Kidney (tissue), 14 donors: ENCODE data around the gene CACNA1A. TPM values are rescaled to one million over a fixed set of nuclear protein-coding genes. Genes with fewer than 3 reads are reported as not detected.
A peak's percentile ranks its signal among the peaks of the same experiment; 100 is the strongest.

ENCODE experiments used
- DNase-seq, 5 donors: peaks; one replicate each; pipeline ENCODE4 v3.0.0-alpha.2; 2013 to 2020
- FAIRE-seq: peaks from 2 replicates; lab custom pipeline; 2012; peaks lifted over from hg19 to GRCh38; lab: Jason Lieb, UNC
- H3K27ac ChIP-seq, 2 donors: one replicate each; pipeline ENCODE4 v1.7.0; 2013; ENCODE audit warnings: low read depth in 2 of 2, low read length in 2 of 2, inconsistent platforms in 1 of 2
- H3K27me3 ChIP-seq: one replicate; pipeline ENCODE4 v1.7.1; 2013; ENCODE audit warnings: low read length, inconsistent platforms; ENCODE audit not compliant: control insufficient read depth, insufficient read depth
- H3K36me3 ChIP-seq, 3 donors: one replicate each; pipeline versions ENCODE4 v1.7.0 to v1.7.1; 2013; ENCODE audit warnings: low read length in 3 of 3, control low read depth in 1 of 3, inconsistent platforms in 1 of 3; ENCODE audit not compliant: insufficient read depth in 3 of 3, control insufficient read depth in 2 of 3
- H3K4me1 ChIP-seq, 3 donors: one replicate each; pipeline versions ENCODE4 v1.7.0 to v1.7.1; 2013; ENCODE audit warnings: low read length in 3 of 3, inconsistent platforms in 1 of 3, low read depth in 1 of 3; ENCODE audit not compliant: control insufficient read depth in 2 of 3, insufficient read depth in 2 of 3
- H3K4me3 ChIP-seq, 3 donors: one replicate each; pipeline versions ENCODE4 v1.7.0 to v1.8.1; 2013; ENCODE audit warnings: low read length in 3 of 3, control low read depth in 1 of 3, inconsistent platforms in 1 of 3
- H3K9ac ChIP-seq, 3 donors: one replicate each; pipeline versions ENCODE4 v1.7.0 to v1.7.1; 2013; ENCODE audit warnings: low read length in 3 of 3, control low read depth in 1 of 3, inconsistent platforms in 1 of 3
- H3K9me3 ChIP-seq, 3 donors: one replicate each; pipeline versions ENCODE4 v1.7.0 to v1.7.1; 2013; ENCODE audit warnings: low read length in 3 of 3, control low read depth in 1 of 3, inconsistent platforms in 1 of 3; ENCODE audit not compliant: control insufficient read depth in 2 of 3, insufficient read depth in 1 of 3
- CTCF ChIP-seq: IDR thresholded peaks from 3 replicates; pipeline ENCODE4 v1.5.1; 2012; ENCODE audit warnings: mild to moderate bottlenecking, moderate library complexity, borderline replicate concordance; ENCODE audit not compliant: insufficient read depth; ENCODE audit errors: extremely low read depth
- intact Hi-C: fragments of 100-400 bp; cut with DNase I; formaldehyde crosslinking; loops from one replicate; pipeline ENCODE4 v1.11.1; 2022
- polyA plus RNA-seq: library from polyadenylated mRNA; stranded (reverse); fragments of 350-450 nt; fragmentation: Illumina TruSeq; extraction: RNeasy Lipid Tissue Mini Kit (QIAGEN cat#74804); gene quantifications from one replicate; pipeline ENCODE4 v1.2.3, GENCODE V29; 2014; ENCODE audit warnings: low read depth, low replicate concordance; ENCODE audit not compliant: insufficient read depth
- total RNA-seq: library from RNA; stranded (reverse); fragmentation: NEBNext Ultra II Directional; extraction: Animal tissue kit (Norgen Biotek cat#: 25700); gene quantifications from one replicate; pipeline ENCODE4 v1.2.1, GENCODE V29; 2021
- donor health status: control.
- donor health status: control.
- donor health status: control.
- donor health status: control.
- donor health status: control.
- donor health status: DM: yes; HTN: yes; CAD: no.
- donor health status: Normal renal cell carcinoma (clear cell type).

The CACNA1A gene
- total and polyA plus RNA-seq, 2 donors from 2014 or later = 0.30 to 1.7 TPM

- H3K9me3 ChIP-seq = no peaks in the 10 kb centered on the region
- DNase-seq (peak in 4 of 5 donors; percentile 19 to 40 (median 31)), FAIRE-seq (no peak)
- TF ChIP-seq CTCF = no peak
- H3K9ac ChIP-seq = no peak overlapping the region
- no peaks in the 10 kb centered on the region for H3K27me3 ChIP-seq
- H3K36me3 ChIP-seq = no peaks in the 10 kb centered on the region
- H3K27ac ChIP-seq = no peak overlapping the region
- peak overlapping the region in 1 of 3 donors; percentile 7 for H3K4me3 ChIP-seq
- H3K4me1 ChIP-seq = peaks cover 0 to 6% (median 0%) of the 10 kb centered on the region in 3 donors
- intact Hi-C loops = no loop called here
Measured at GRCh38 chr19:13396250-13397080, 109.8 kb downstream of the CACNA1A start.

- no peak for FAIRE-seq
Measured at GRCh38 chr19:13382633-13382938, 123.7 kb downstream of the CACNA1A start.

GRCh38 chr19:13381827-13382632 is 124.2 kb downstream of the CACNA1A start:
- DNase-seq = no peak
- no peak for TF ChIP-seq CTCF
- Histone ChIP-seq H3K4me1 (no peaks in the 10 kb centered on the region), H3K9ac (no peak overlapping the region), H3K36me3 (no peaks in the 10 kb centered on the region), H3K9me3 (no peaks in the 10 kb centered on the region), H3K27me3 (no peaks in the 10 kb centered on the region), H3K4me3 (no peak overlapping the region), H3K27ac (no peak overlapping the region)
- intact Hi-C loops = no loop called here
- FAIRE-seq = no peak

More at GRCh38 chr19:13382633-13382938, 123.7 kb downstream of the CACNA1A start:
- H3K27me3 ChIP-seq = no peaks in the 10 kb centered on the region
- intact Hi-C loops = no loop called here
- no peaks in the 10 kb centered on the region for H3K36me3 ChIP-seq
- no peaks in the 10 kb centered on the region for H3K9me3 ChIP-seq
- DNase-seq = no peak
- H3K4me1 ChIP-seq = no peaks in the 10 kb centered on the region
- H3K27ac ChIP-seq = no peak overlapping the region
- TF ChIP-seq CTCF = no peak
- no peak overlapping the region for H3K9ac ChIP-seq
- no peak overlapping the region for H3K4me3 ChIP-seq
